Memory B cell (primary cell): Measurements from ENCODE around the gene FBF1.
"Not testable (repeated sequence)": the region's sequence is repeated elsewhere in the genome, so short reads cannot be mapped to it uniquely, and the experiment has no call there.

Source experiments
- ATAC-seq: fragments of 150-1000 bp; cut with Tn5 transposase; 2 replicates; pipeline ENCODE4 v1.10.0; 2021; ENCODE audit warnings: low read depth, mild to moderate bottlenecking, moderate library complexity
- DNase-seq, 2 donors: peaks; one replicate each; pipeline ENCODE4 v3.0.0; 2022; ENCODE audit warnings: low spot score in 2 of 2
- H3K27ac Mint-ChIP-seq: one replicate; pipeline ENCODE4 v1.8.0; 2022; ENCODE audit warnings: mild to moderate bottlenecking, moderate library complexity, mixed read lengths
- H3K27me3 Mint-ChIP-seq: one replicate; pipeline ENCODE4 v1.8.0; 2022; ENCODE audit warnings: mixed read lengths
- H3K36me3 Mint-ChIP-seq: one replicate; pipeline ENCODE4 v1.8.0; 2022; ENCODE audit warnings: mild to moderate bottlenecking, mixed read lengths
- H3K4me1 Mint-ChIP-seq: one replicate; pipeline ENCODE4 v1.8.0; 2022; ENCODE audit warnings: mixed read lengths
- H3K4me3 Mint-ChIP-seq: one replicate; pipeline ENCODE4 v1.8.0; 2022; ENCODE audit warnings: mild to moderate bottlenecking, moderate library complexity, mixed read lengths
- H3K9me3 Mint-ChIP-seq: one replicate; pipeline ENCODE4 v1.8.0; 2022; ENCODE audit warnings: mixed read lengths

The FBF1 gene

DNA sequence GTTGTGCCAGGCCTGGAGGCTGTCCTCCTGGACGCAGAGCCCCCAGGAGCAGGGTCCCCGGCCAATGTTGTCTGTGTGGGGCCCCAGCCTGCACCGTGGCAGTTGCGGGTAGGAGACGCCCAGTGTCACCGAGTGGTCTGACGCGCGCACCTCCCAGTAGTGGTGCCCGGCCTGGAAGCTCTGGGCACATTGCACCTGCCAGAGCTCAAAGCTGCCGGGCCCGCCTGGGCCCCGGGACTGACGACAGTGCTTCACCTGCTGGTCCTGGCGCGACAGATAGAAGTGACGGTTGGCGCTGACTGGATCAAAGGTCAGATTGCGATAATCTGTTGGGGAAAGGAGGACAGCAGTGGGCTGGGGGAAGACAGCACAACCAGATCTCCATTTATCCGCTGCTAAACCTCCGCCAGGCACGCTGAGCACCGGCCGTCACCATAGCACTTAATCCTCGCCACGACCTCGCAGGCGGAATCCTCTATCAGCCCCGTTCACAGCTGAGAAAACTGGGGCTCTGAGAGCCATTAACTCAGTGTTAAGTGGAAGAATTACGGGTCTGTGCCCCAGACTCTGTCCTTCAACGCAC is 49.7 kb downstream of the FBF1 start:
- H3K9me3 Mint-ChIP-seq = no peaks in the 10 kb centered on the region
- H3K4me3 Mint-ChIP-seq = no peak overlapping the region
- no peak overlapping the region for H3K27ac Mint-ChIP-seq
- H3K27me3 Mint-ChIP-seq = no peaks in the 10 kb centered on the region
- peaks cover 19% of the 10 kb centered on the region for H3K4me1 Mint-ChIP-seq
- DNase-seq = no peak
- ATAC-seq = no peak
- H3K36me3 Mint-ChIP-seq = peaks cover 2% of the 10 kb centered on the region

- ATAC-seq (no peak), DNase-seq (no peak)
- no peaks in the 10 kb centered on the region for H3K9me3 Mint-ChIP-seq
- no peak overlapping the region for H3K27ac Mint-ChIP-seq
- H3K4me1 Mint-ChIP-seq = peaks cover 13% of the 10 kb centered on the region
- H3K36me3 Mint-ChIP-seq = no peaks in the 10 kb centered on the region
- no peaks in the 10 kb centered on the region for H3K27me3 Mint-ChIP-seq
- no peak overlapping the region for H3K4me3 Mint-ChIP-seq
These were observed 51.4 kb downstream of the FBF1 start for GRCh38 chr17:75889454-75889853.

DNA sequence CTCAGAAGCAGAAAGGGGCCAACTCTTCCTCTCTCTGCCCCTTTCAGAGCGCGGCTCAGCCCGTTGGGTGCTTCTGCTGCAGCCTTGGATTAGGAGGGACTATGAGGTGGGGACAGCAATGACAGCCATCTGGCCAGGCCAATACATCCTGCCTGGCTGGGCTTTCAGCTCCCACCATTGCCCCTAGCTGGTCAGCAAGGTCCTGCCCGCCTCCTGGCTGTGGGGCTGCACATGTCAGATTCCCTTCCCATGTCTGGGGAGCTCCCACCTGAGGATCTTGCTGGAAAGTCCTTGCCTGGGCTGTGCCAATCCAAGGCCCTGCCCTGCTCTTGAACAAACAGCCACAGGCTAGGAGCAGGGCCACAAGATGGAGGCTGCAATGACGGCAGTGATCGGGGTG is 52.4 kb downstream of the FBF1 start:
- no peaks in the 10 kb centered on the region for H3K9me3 Mint-ChIP-seq
- no peak overlapping the region for H3K27ac Mint-ChIP-seq
- DNase-seq (no peak), ATAC-seq (no peak)
- no peaks in the 10 kb centered on the region for H3K36me3 Mint-ChIP-seq
- H3K27me3 Mint-ChIP-seq = no peaks in the 10 kb centered on the region
- peaks cover 5% of the 10 kb centered on the region for H3K4me1 Mint-ChIP-seq
- H3K4me3 Mint-ChIP-seq = no peak overlapping the region

- not testable (repeated sequence) for H3K27me3 Mint-ChIP-seq, H3K36me3 Mint-ChIP-seq, ATAC-seq, H3K9me3 Mint-ChIP-seq, DNase-seq, H3K27ac Mint-ChIP-seq, H3K4me1 Mint-ChIP-seq, H3K4me3 Mint-ChIP-seq
These were observed 55.0 kb downstream of the FBF1 start for GRCh38 chr17:75885860-75886259.

DNA sequence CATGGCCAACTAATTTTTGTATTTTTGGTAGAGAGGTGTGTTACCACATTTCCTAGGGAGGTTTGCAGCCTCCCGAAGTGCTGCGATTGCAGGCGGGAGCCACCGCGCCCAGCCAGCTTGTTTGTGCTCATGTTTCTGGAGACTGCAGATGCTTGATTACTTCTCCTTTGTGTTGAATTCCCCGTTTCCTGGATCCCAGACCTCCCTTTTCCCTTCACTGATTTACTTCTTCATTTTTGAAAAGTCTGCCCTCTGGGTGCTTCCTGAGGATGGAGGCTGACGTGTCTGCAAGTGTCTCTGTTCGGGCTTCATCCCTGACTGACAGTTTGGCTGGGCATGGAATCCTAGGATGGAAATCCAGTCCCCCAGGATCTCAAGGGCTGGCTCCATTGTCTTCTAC is 55.4 kb downstream of the FBF1 start:
- DNase-seq (no peak), ATAC-seq (no peak)
- peaks cover 5% of the 10 kb centered on the region for H3K4me1 Mint-ChIP-seq
- H3K4me3 Mint-ChIP-seq = no peak overlapping the region
- no peak overlapping the region for H3K27ac Mint-ChIP-seq
- H3K27me3 Mint-ChIP-seq = no peaks in the 10 kb centered on the region
- no peaks in the 10 kb centered on the region for H3K36me3 Mint-ChIP-seq
- H3K9me3 Mint-ChIP-seq = no peaks in the 10 kb centered on the region

DNA sequence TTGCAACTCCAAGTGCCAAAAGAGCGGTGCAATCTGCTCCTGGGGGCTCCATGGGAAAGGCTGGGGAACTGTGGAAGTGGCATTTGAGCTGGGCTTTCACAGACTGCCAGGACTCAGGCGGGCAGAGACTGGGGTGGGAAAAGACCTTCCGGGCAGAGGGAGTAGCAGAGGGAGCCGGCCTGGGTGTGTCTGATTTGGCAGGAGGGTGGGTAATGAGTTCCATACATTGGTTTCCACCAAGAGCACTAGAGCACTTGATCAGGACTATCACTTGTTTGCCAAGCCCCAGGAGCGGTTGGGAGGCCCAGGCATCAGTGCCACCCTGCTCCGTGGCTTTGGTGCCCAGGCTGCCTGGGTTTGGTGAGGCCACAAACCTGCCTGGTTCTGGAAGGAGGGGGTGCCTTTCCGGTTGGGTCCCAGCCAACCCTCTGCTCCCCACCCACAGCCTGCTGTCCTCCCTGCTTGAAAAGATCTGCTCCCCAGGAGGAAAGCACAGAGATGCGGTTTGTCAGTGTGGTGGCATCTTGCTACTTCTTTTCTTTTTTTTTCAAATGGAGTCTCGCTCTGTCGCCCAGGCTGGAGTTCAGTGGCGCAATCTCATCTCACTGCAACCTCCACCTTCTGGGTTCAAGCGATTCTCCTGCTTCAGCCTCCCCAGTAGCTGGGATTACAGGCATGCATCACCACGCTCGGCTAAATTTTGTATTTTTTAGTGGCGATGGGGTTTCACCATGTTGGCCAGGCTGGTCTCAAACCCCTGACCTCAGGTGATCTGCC is 59.0 kb downstream of the FBF1 start:
- ATAC-seq = no peak
- H3K36me3 Mint-ChIP-seq = no peaks in the 10 kb centered on the region
- no peak for DNase-seq
- no peaks in the 10 kb centered on the region for H3K9me3 Mint-ChIP-seq
- H3K27me3 Mint-ChIP-seq = no peaks in the 10 kb centered on the region
- no peak overlapping the region for H3K27ac Mint-ChIP-seq
- H3K4me3 Mint-ChIP-seq = no peak overlapping the region
- H3K4me1 Mint-ChIP-seq = peaks cover 11% of the 10 kb centered on the region

- Mint-ChIP-seq H3K9me3 (no peaks in the 10 kb centered on the region), H3K4me1 (peaks cover 17% of the 10 kb centered on the region), H3K4me3 (no peak overlapping the region), H3K27me3 (no peaks in the 10 kb centered on the region), H3K27ac (no peak overlapping the region), H3K36me3 (no peaks in the 10 kb centered on the region)
- DNase-seq (no peak), ATAC-seq (no peak)
These were observed 60.6 kb downstream of the FBF1 start for GRCh38 chr17:75880266-75880665.

DNA sequence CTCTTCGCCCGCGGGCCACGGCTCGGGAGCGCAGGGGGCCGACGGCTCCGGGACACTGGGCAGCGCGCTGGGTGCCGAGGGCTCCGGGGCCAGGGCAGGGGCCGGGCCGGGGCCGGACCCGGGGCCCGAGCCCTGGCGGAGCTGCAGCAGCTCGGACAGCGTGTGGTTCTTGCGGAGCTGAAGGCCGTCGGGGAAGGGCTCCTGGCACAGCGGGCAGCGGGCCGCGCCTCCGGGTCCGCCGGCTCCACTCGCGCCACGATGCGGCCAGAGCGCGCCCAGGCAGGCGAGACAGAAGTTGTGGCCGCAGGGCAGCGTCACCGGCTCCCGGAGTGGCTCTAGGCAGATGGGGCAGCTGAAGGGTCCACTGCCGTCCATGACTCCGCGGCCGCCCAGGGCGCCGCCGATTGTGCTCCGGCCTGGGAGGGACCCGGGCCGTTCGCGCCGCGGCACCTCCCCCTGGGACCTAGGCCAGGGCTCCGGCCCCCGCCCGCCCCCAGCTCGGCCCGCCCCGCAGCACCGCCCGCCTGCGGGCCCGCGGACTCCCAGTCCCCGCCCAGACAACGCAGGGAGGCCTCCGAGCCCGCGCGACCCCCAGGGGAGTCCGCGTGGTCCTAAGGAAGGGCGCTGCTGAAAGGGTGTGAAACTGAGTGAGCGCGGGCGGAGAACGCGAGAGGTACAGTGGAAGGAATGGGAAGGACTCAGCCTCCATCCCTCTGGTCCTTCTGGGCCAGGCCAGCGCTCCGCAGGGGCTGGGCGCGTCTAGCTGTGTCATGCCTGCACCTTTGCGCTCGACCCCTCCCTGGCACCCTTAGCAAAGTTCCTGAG is 62.5 kb downstream of the FBF1 start, which contains the start of gene TRIM47:
Gene TRIM47 (minus strand): TSS at position 408 of the 825 bp plus-strand sequence. CDS start 33 bp downstream, at position 375.
- ATAC-seq = peak; percentile 4
- no peak for DNase-seq
- H3K27me3 Mint-ChIP-seq = no peaks in the 10 kb centered on the region
- H3K4me1 Mint-ChIP-seq = peaks cover 17% of the 10 kb centered on the region
- H3K4me3 Mint-ChIP-seq = peak within 1 kb of the TSS; percentile 94
- H3K36me3 Mint-ChIP-seq = no peaks in the 10 kb centered on the region
- peak within 1 kb of the TSS; percentile 86 for H3K27ac Mint-ChIP-seq
- H3K9me3 Mint-ChIP-seq = no peaks in the 10 kb centered on the region

- Mint-ChIP-seq H3K27ac (peak overlapping the region; percentile 86), H3K9me3 (no peaks in the 10 kb centered on the region), H3K4me3 (peak overlapping the region; percentile 94), H3K36me3 (no peaks in the 10 kb centered on the region), H3K27me3 (no peaks in the 10 kb centered on the region), H3K4me1 (peaks cover 17% of the 10 kb centered on the region)
- ATAC-seq = peak; percentile 82
- peak; percentile 72 to 74 for DNase-seq
These were observed 63.1 kb downstream of the FBF1 start for GRCh38 chr17:75877752-75878173.

- Mint-ChIP-seq H3K36me3 (no peaks in the 10 kb centered on the region), H3K27ac (peak overlapping the region; percentile 86), H3K27me3 (no peaks in the 10 kb centered on the region), H3K4me3 (peak overlapping the region; percentile 94), H3K4me1 (peaks cover 17% of the 10 kb centered on the region), H3K9me3 (no peaks in the 10 kb centered on the region)
- ATAC-seq = peak; percentile 14
- peak in 1 of 2 donors; percentile 45 for DNase-seq
These were observed 63.7 kb downstream of the FBF1 start for GRCh38 chr17:75876938-75877751.

DNA sequence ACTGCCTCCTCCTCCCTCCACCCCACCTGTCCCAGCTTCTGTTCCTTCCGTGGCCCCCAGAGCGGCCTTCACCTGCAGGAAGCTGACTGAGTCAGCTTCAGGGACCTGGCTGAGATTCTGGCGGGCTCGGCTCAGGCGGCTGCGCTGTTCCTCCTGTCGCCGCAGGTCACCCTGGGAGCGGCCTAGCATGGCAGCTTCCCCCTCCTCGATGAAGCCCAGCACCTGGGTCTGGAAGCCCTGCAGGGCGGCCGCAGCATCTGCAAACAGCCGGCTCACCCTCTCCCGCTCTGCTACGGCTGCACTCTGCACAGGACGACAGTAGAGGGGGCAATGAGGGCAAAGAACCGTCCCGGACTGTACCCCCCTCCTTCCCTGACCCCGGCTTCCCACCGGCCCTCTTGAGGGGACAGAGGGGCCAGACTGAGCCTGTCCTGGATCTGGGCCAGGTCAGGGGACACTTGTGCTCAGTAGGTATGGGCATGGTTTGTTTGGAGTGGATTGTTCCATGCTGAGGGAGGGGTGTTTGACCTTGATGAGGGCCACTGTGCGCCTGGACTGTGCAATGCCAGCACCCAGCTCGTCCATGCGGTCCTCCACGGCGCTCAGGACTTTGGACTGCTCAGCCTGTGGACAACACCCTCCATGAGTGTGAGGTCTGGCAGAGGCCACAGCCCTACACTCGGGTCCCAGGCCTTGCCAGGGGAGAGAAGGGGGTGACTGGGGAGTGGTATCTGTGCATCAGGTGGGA is 64.5 kb downstream of the FBF1 start:
- Mint-ChIP-seq H3K27ac (peak overlapping the region; percentile 86), H3K36me3 (no peaks in the 10 kb centered on the region), H3K4me1 (peaks cover 17% of the 10 kb centered on the region), H3K4me3 (peak overlapping the region; percentile 94), H3K27me3 (no peaks in the 10 kb centered on the region), H3K9me3 (no peaks in the 10 kb centered on the region)
- ATAC-seq (peak; percentile 67), DNase-seq (peak; percentile 61 to 62)

- Mint-ChIP-seq H3K36me3 (no peaks in the 10 kb centered on the region), H3K27ac (peak overlapping the region; percentile 86), H3K27me3 (no peaks in the 10 kb centered on the region), H3K9me3 (no peaks in the 10 kb centered on the region), H3K4me1 (peaks cover 17% of the 10 kb centered on the region), H3K4me3 (peak overlapping the region; percentile 94)
- DNase-seq = no peak
- ATAC-seq = no peak
These were observed 65.0 kb downstream of the FBF1 start for GRCh38 chr17:75875940-75876189.

GRCh38 chr17:75875182-75875939 is 65.5 kb downstream of the FBF1 start:
- ATAC-seq (no peak), DNase-seq (no peak)
- Mint-ChIP-seq H3K9me3 (no peaks in the 10 kb centered on the region), H3K27ac (peak overlapping the region; percentile 86), H3K27me3 (no peaks in the 10 kb centered on the region), H3K4me1 (peaks cover 17% of the 10 kb centered on the region), H3K4me3 (peak overlapping the region; percentile 94), H3K36me3 (no peaks in the 10 kb centered on the region)
